Measurements from ENCODE around the gene SYCP2L.

DNA sequence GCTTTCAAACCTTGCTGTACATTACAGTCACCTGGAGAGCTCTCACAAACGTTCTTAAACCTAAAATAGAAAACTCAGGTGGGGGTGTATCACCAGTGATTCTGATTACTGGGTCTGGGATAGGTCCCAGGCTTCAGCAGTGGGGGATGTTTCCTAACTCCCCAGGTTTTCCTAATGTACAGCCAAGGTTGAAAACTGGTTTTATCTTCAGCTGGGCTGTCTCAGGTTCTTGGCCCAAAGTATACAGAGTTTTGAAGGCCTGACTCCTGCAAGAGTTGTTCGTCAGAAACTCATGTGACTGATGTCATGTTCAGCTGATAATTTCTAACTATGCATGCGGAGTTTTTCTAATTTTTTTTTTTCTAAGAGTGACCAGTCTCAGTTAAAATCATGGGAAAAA lies 9.8 kb downstream of the SYCP2L start:
- TF ChIP-seq SNRNP70 (optimal IDR thresholded peaks at IDR 0.05; ENCODE audit: low read depth, low read length) = no peak
- TF ChIP-seq JUNB (CRISPR knock-in tag; conservative IDR thresholded peaks at IDR 0.05) = no peak
- no peak for TF ChIP-seq BRCA1 (IDR thresholded peaks at IDR 0.05)
- no peak for TF ChIP-seq BRCA1 (CRISPR knock-in tag; IDR thresholded peaks at IDR 0.05)
- TF ChIP-seq, protein P1, sequence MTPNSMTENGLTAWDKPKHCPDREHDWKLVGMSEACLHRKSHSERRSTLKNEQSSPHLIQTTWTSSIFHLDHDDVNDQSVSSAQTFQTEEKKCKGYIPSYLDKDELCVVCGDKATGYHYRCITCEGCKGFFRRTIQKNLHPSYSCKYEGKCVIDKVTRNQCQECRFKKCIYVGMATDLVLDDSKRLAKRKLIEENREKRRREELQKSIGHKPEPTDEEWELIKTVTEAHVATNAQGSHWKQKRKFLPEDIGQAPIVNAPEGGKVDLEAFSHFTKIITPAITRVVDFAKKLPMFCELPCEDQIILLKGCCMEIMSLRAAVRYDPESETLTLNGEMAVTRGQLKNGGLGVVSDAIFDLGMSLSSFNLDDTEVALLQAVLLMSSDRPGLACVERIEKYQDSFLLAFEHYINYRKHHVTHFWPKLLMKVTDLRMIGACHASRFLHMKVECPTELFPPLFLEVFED (CRISPR knock-in tag; conservative IDR thresholded peaks at IDR 0.05) = no peak
- TF ChIP-seq KAT8 (IDR thresholded peaks at IDR 0.05; ENCODE audit: low read depth) = no peak
- TF ChIP-seq SAP30 (IDR thresholded peaks at IDR 0.05; ENCODE audit: borderline replicate concordance, insufficient read depth, low read depth, low read length, poor library complexity, severe bottlenecking) = no peak
- no peak for TF ChIP-seq POLR2A (conservative IDR thresholded peaks at IDR 0.05)
- no peak for TF ChIP-seq RBM39 (optimal IDR thresholded peaks at IDR 0.05; ENCODE audit: low read depth, low read length)
- TF ChIP-seq, protein P2, sequence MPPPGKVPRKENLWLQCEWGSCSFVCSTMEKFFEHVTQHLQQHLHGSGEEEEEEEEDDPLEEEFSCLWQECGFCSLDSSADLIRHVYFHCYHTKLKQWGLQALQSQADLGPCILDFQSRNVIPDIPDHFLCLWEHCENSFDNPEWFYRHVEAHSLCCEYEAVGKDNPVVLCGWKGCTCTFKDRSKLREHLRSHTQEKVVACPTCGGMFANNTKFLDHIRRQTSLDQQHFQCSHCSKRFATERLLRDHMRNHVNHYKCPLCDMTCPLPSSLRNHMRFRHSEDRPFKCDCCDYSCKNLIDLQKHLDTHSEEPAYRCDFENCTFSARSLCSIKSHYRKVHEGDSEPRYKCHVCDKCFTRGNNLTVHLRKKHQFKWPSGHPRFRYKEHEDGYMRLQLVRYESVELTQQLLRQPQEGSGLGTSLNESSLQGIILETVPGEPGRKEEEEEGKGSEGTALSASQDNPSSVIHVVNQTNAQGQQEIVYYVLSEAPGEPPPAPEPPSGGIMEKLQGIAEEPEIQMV (tag; conservative IDR thresholded peaks at IDR 0.05; ENCODE audit: low read depth) = no peak
- no peak for TF ChIP-seq KDM2B (CRISPR knock-in tag; IDR thresholded peaks at IDR 0.05)
- TF ChIP-seq, protein P3, sequence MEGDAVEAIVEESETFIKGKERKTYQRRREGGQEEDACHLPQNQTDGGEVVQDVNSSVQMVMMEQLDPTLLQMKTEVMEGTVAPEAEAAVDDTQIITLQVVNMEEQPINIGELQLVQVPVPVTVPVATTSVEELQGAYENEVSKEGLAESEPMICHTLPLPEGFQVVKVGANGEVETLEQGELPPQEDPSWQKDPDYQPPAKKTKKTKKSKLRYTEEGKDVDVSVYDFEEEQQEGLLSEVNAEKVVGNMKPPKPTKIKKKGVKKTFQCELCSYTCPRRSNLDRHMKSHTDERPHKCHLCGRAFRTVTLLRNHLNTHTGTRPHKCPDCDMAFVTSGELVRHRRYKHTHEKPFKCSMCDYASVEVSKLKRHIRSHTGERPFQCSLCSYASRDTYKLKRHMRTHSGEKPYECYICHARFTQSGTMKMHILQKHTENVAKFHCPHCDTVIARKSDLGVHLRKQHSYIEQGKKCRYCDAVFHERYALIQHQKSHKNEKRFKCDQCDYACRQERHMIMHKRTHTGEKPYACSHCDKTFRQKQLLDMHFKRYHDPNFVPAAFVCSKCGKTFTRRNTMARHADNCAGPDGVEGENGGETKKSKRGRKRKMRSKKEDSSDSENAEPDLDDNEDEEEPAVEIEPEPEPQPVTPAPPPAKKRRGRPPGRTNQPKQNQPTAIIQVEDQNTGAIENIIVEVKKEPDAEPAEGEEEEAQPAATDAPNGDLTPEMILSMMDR (IDR thresholded peaks at IDR 0.05 in 2 of 3, conservative IDR thresholded peaks at IDR 0.05 in 1 of 3; ENCODE audit: insufficient read depth in 2 of 3, low read depth in 1 of 3, low read length in 3 of 3) = no peak
- TF ChIP-seq POLR2AphosphoS5 (IDR thresholded peaks at IDR 0.05; ENCODE audit: control insufficient read depth, insufficient read depth, low read depth, low read length) = no peak
- TF ChIP-seq EP300 (IDR thresholded peaks at IDR 0.05; ENCODE audit: low read length) = no peak
